GM12878 (cell line): ENCODE measurements around the gene IGF2R. TPM values are rescaled to one million over a fixed set of nuclear protein-coding genes. Genes with fewer than 3 reads are reported as not detected.

ENCODE experiments used
- ATAC-seq: fragments of 200-7000 bp; cut with Tn5 transposase; 3 replicates; pipeline ENCODE4 v1.9.1; 2020; ENCODE audit warnings: mild to moderate bottlenecking, moderate library complexity
- BruUV-seq: library from RNA; stranded (reverse); fragments of 400-500 nt; replicated peaks from 2 replicates; lab custom pipeline; 2021; lab: Mats Ljungman, UMichigan
- CTCF ChIA-PET: fragments of 300-600 bp; sonication (Branson Sonifier 250); formaldehyde crosslinking; extraction: SDS; loops from one replicate; lab custom pipeline; 2021; ENCODE audit warnings: inconsistent platforms; lab: Yijun Ruan, JAX
- POLR2A ChIA-PET: fragments of 350-600 bp; formaldehyde crosslinking; extraction: SDS; loops from one replicate; lab custom pipeline; 2021; ENCODE audit warnings: inconsistent platforms; lab: Charles Lee
- RAD21 ChIA-PET: fragments of 300-600 bp; sonication (Branson Sonifier 250); formaldehyde crosslinking; loops from one replicate; lab custom pipeline; 2023; ENCODE audit warnings: antibody characterized with exemption; ENCODE audit not compliant: unreplicated experiment; lab: Charles Lee
- SMC1A ChIA-PET: fragments of 300-600 bp; sonication (Branson Sonifier 250); formaldehyde crosslinking; loops from one replicate; lab custom pipeline; 2023; ENCODE audit not compliant: unreplicated experiment, uncharacterized antibody; lab: Charles Lee
- DNase-seq: peaks from one replicate; pipeline ENCODE4 v3.0.0-alpha.2; 2011; ENCODE audit warnings: low read depth, low spot score
- FAIRE-seq: peaks from 3 replicates; lab custom pipeline; 2011; peaks lifted over from hg19 to GRCh38; lab: Jason Lieb, UNC
- H2AFZ ChIP-seq: 2 replicates; pipeline ENCODE4 v1.6.0; 2011; ENCODE audit warnings: low read depth, low read length, control low read depth; ENCODE audit not compliant: control insufficient read depth
- H3K27ac ChIP-seq: 2 replicates; pipeline ENCODE4 v1.5.1; 2011; ENCODE audit warnings: control low read depth; ENCODE audit not compliant: control insufficient read depth, insufficient read depth
- H3K27me3 ChIP-seq, 2 experiments: replicated peaks in 1 of 2; 2 replicates each; pipeline versions ENCODE4 v1.6.0 to v1.6.1; 2011; ENCODE audit warnings: low read length in 1 of 2; ENCODE audit not compliant: control insufficient read depth in 2 of 2, insufficient read depth in 2 of 2
- H3K36me3 ChIP-seq, 2 experiments: 2 replicates each; pipeline ENCODE4 v1.5.1; 2011; ENCODE audit warnings: low read length in 1 of 2; ENCODE audit not compliant: control insufficient read depth in 2 of 2, insufficient read depth in 2 of 2
- H3K4me1 ChIP-seq: 2 replicates; pipeline ENCODE4 v1.6.1; 2011; ENCODE audit warnings: mild to moderate bottlenecking, low read length, moderate library complexity, mixed read lengths; ENCODE audit not compliant: control insufficient read depth, insufficient read depth
- H3K4me2 ChIP-seq: 2 replicates; pipeline ENCODE4 v1.6.0; 2011; ENCODE audit warnings: control low read depth; ENCODE audit not compliant: control insufficient read depth, insufficient read depth
- H3K4me3 ChIP-seq: fragments of 200-600 bp; sonication (generic); 2 replicates; pipeline ENCODE4 v1.5.1; 2016
- H3K79me2 ChIP-seq: 2 replicates; pipeline ENCODE4 v1.6.0; 2011; ENCODE audit warnings: low read length; ENCODE audit not compliant: control insufficient read depth, insufficient read depth
- H3K9ac ChIP-seq: 2 replicates; pipeline ENCODE4 v1.8.0; 2011; ENCODE audit warnings: low read length, control low read depth, mixed read lengths; ENCODE audit not compliant: control insufficient read depth, insufficient read depth
- H3K9me3 ChIP-seq: replicated peaks from 3 replicates; pipeline ENCODE4 v1.5.1; 2011; ENCODE audit warnings: mild to moderate bottlenecking, low read length; ENCODE audit not compliant: control insufficient read depth, insufficient read depth
- H4K20me1 ChIP-seq: 2 replicates; pipeline ENCODE4 v1.6.0; 2011; ENCODE audit not compliant: control insufficient read depth, insufficient read depth
- BMI1 ChIP-seq: fragments of 450-650 bp; IDR thresholded peaks from 2 replicates; pipeline ENCODE4 v1.6.1; 2016; ENCODE audit warnings: mild to moderate bottlenecking, moderate library complexity, borderline replicate concordance
- CBFB ChIP-seq: IDR thresholded peaks from 2 replicates; pipeline ENCODE4 v1.6.1; 2016; ENCODE audit warnings: antibody characterized with exemption, low read depth
- MTA2 ChIP-seq: fragments of 450-650 bp; IDR thresholded peaks from 2 replicates; pipeline ENCODE4 v1.6.1; 2016; ENCODE audit warnings: low read depth, mild to moderate bottlenecking, moderate library complexity
- MTA3 ChIP-seq: IDR thresholded peaks from 2 replicates; pipeline ENCODE4 v1.6.1; 2012; ENCODE audit warnings: low read length, inconsistent platforms, borderline replicate concordance
- ZZZ3 ChIP-seq: IDR thresholded peaks from 2 replicates; pipeline ENCODE4 v1.6.1; 2011; ENCODE audit warnings: low read depth; ENCODE audit not compliant: control insufficient read depth, insufficient read length
- WGBS: methylation state at CpG from one replicate; pipeline ENCODE4 v1.1.6; 2016; ENCODE audit warnings: low lambda C conversion rate; ENCODE audit not compliant: insufficient replicate concordance, insufficient coverage; ENCODE audit errors: missing lambda C conversion rate; 5-methylcytosine and 5-hydroxymethylcytosine counted together
- in situ Hi-C: fragments of 300-500 bp; cut with MboI; formaldehyde crosslinking; loops from 9 replicates; pipeline ENCODE4 v1.14.3; 2018; ENCODE audit warnings: mixed read lengths
- intact Hi-C: fragments of 100-400 bp; cut with micrococcal nuclease; formaldehyde crosslinking; loops from one replicate; pipeline ENCODE4 v1.14.2; 2022; ENCODE audit not compliant: unreplicated experiment
- polyA plus RNA-seq, 11 experiments: library from polyadenylated mRNA; depleted of rRNA in 4 of 11; unstranded in 6 of 11; stranded (reverse) in 5 of 11; fragments of >200 nt; fragmentation: Nextera tagmentation in 4 of 11; fragmentation: Illumina TruSeq in 1 of 11; extraction: Ambion mirVana in 4 of 11; extraction: Trizol in 1 of 11; gene quantifications; 1 replicate in 1 of 11; 2 replicates in 10 of 11; pipeline versions ENCODE4 v1.2.1 to v1.2.3, GENCODE V29; 2011 to 2016; ENCODE audit warnings: inconsistent platforms in 2 of 11, missing spikeins in 2 of 11, low read depth in 1 of 11
- total RNA-seq, 4 experiments: library from RNA; depleted of rRNA in 3 of 4; stranded (reverse); fragments of >200 nt in 3 of 4; fragmentation: Illumina TruSeq in 1 of 4; extraction: Trizol in 1 of 4; gene quantifications; 2 replicates each; pipeline versions ENCODE4 v1.2.1 to v1.2.3, GENCODE V29; 2013 to 2021
- TF ChIP-seq, protein P1 (sequence below): IDR thresholded peaks from 2 replicates; pipeline ENCODE4 v1.6.1; 2011; ENCODE audit warnings: borderline replicate concordance, low read depth, mild to moderate bottlenecking, moderate library complexity, mixed read lengths, low read length; ENCODE audit not compliant: insufficient read depth; ENCODE audit errors: extremely low read length

Gene IGF2R
- total and polyA plus RNA-seq, 10 of the 15 experiments (the other 5 are each of a cell fraction or from before 2014, with no cell fraction given): 1.00 to 40.1 (median 16.8) TPM

- TF ChIP-seq, protein P1, sequence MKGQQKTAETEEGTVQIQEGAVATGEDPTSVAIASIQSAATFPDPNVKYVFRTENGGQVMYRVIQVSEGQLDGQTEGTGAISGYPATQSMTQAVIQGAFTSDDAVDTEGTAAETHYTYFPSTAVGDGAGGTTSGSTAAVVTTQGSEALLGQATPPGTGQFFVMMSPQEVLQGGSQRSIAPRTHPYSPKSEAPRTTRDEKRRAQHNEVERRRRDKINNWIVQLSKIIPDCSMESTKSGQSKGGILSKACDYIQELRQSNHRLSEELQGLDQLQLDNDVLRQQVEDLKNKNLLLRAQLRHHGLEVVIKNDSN: no peak
- no peak for TF ChIP-seq MTA3
These were observed 73.3 kb downstream of the IGF2R start (continued) for GRCh38 chr6:160042014-160042773.

DNA sequence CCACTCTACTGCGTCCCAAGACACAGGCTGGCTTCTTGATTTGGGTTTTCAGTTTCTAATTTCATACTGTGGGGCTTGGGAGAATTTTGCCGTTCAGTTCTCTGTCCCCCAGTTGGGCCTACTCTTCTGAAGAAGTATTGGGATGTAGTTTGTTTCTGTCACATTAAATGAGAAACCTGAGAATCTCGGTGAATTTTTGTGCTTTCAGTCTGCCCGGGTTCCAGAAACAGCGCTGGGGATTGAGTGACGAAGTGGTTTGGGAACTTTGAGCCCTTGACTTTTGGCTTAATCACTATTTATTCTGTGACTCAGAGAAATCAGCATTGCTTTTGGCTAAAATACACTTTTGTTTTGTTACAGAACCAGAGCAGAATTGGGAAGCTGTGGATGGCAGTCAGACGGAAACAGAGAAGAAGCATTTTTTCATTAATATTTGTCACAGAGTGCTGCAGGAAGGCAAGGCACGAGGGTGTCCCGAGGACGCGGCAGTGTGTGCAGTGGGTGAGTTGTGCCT is 74.0 kb downstream of the IGF2R start:
- H3K4me3 ChIP-seq: no peak overlapping the region

More for the DNA sequence above, 74.0 kb downstream of the IGF2R start:
- WGBS: over 99% methylated on average over 11 of the region's 11 CpGs
- ChIA-PET CTCF (no interaction called here), SMC1A (interaction anchor here (1.1 kb wide), 1 partner anchor 13 kb away, joined by 3 read pairs; no protein-coding TSS in a partner anchor), RAD21 (no interaction called here), POLR2A (no interaction called here)
- in situ Hi-C loops: no loop called here
- FAIRE-seq (no peak), ATAC-seq (no peak), DNase-seq (no peak)
- no peaks in the 10 kb centered on the region for H3K9me3 ChIP-seq
- no peaks in the 10 kb centered on the region for H3K27me3 ChIP-seq
- intact Hi-C loops: no loop called here
- no peak for TF ChIP-seq ZZZ3
- no peak for TF ChIP-seq BMI1
- TF ChIP-seq CBFB: no peak
- TF ChIP-seq MTA2: no peak
- no peak overlapping the region for H3K4me2 ChIP-seq
- BruUV-seq: no TSS peak
- peaks cover 19 to 53% of the 10 kb centered on the region in 2 experiments for H3K36me3 ChIP-seq
- no peaks in the 10 kb centered on the region for H3K4me1 ChIP-seq
- H4K20me1 ChIP-seq: no peaks in the 10 kb centered on the region
- H2AFZ ChIP-seq: no peak overlapping the region
- no peaks in the 10 kb centered on the region for H3K79me2 ChIP-seq
- no peak overlapping the region for H3K9ac ChIP-seq
- no peak overlapping the region for H3K27ac ChIP-seq
